Peyer's patch (tissue), 4 donors: ENCODE results near the gene HEATR1. TPM values are rescaled to one million over a fixed set of nuclear protein-coding genes. Genes with fewer than 3 reads are reported as not detected.

Source experiments
- DNase-seq, 3 donors: peaks; one replicate each; pipeline ENCODE4 v3.0.0-alpha.2; 2017 to 2019
- H3K27ac ChIP-seq, 4 donors: fragments of 200-600 bp; sonication (generic); one replicate each; pipeline ENCODE4 v1.5.1; 2016 to 2019
- H3K27me3 ChIP-seq, 2 donors: fragments of 200-600 bp; sonication (generic); one replicate each; pipeline ENCODE4 v1.5.1; 2019
- H3K36me3 ChIP-seq, 3 donors: fragments of 200-600 bp; sonication (generic); one replicate each; pipeline ENCODE4 v1.5.1; 2016 to 2019
- H3K4me1 ChIP-seq, 4 donors: fragments of 200-600 bp; sonication (generic); one replicate each; pipeline ENCODE4 v1.5.1; 2016 to 2019
- H3K4me3 ChIP-seq, 4 donors: fragments of 200-600 bp; sonication (generic); 1 replicate in 3 of 4; 2 replicates in 1 of 4; pipeline ENCODE4 v1.5.1; 2016 to 2019; ENCODE audit warnings: mild to moderate bottlenecking in 1 of 4
- H3K9me3 ChIP-seq, 4 donors: fragments of 200-600 bp; sonication (generic); one replicate each; pipeline ENCODE4 v1.5.1; 2016 to 2019; ENCODE audit warnings: mild to moderate bottlenecking in 1 of 4
- CTCF ChIP-seq, 6 experiments: fragments of 450-650 bp in 4 of 6; fragments of 200-600 bp in 2 of 6; sonication (generic) in 1 of 6; IDR thresholded peaks; one replicate each; pipeline ENCODE4 v1.5.1; 2017 to 2019; ENCODE audit warnings: antibody characterized with exemption in 6 of 6, mild to moderate bottlenecking in 3 of 6, moderate library complexity in 1 of 6
- POLR2A ChIP-seq, 2 donors: fragments of 450-650 bp; IDR thresholded peaks; one replicate each; pipeline ENCODE4 v1.5.1; 2017; ENCODE audit warnings: antibody characterized with exemption in 2 of 2, mild to moderate bottlenecking in 2 of 2, moderate library complexity in 2 of 2
- total RNA-seq, 4 donors: library from RNA; depleted of rRNA; stranded (reverse); fragments of >200 nt; gene quantifications; one replicate each; pipeline ENCODE4 v1.1.0, GENCODE V29; 2016

The HEATR1 gene
- total RNA-seq, 4 donors from 2014 or later = 12.8 to 21.5 (median 18.1) TPM

- H3K36me3 ChIP-seq = no peaks in the 10 kb centered on the region
- no peaks in the 10 kb centered on the region for H3K9me3 ChIP-seq
- no peak for DNase-seq
- TF ChIP-seq POLR2A (IDR thresholded peaks at IDR 0.05) (no peak), CTCF (IDR thresholded peaks at IDR 0.05) (no peak)
- no peak overlapping the region for H3K4me3 ChIP-seq
- peaks cover 0 to 11% (median 3%) of the 10 kb centered on the region in 4 donors for H3K4me1 ChIP-seq
- H3K27me3 ChIP-seq = no peaks in the 10 kb centered on the region
- H3K27ac ChIP-seq = no peak overlapping the region
These were observed 83.8 kb downstream of the HEATR1 start for GRCh38 chr1:236520445-236521005.

- no peak overlapping the region for H3K27ac ChIP-seq
- H3K36me3 ChIP-seq = no peaks in the 10 kb centered on the region
- TF ChIP-seq POLR2A (IDR thresholded peaks at IDR 0.05) (no peak), CTCF (IDR thresholded peaks at IDR 0.05) (no peak)
- DNase-seq = no peak
- no peaks in the 10 kb centered on the region for H3K9me3 ChIP-seq
- peaks cover 0 to 6% (median 0%) of the 10 kb centered on the region in 4 donors for H3K4me1 ChIP-seq
- H3K4me3 ChIP-seq = no peak overlapping the region
- no peaks in the 10 kb centered on the region for H3K27me3 ChIP-seq
These were observed 86.0 kb downstream of the HEATR1 start for GRCh38 chr1:236518322-236518721.

- H3K9me3 ChIP-seq = no peaks in the 10 kb centered on the region
- DNase-seq = peak in 1 of 3 donors; percentile 28
- no peak for TF ChIP-seq CTCF (IDR thresholded peaks at IDR 0.05)
- no peak for TF ChIP-seq POLR2A (IDR thresholded peaks at IDR 0.05)
- H3K4me1 ChIP-seq = no peaks in the 10 kb centered on the region
- no peaks in the 10 kb centered on the region for H3K27me3 ChIP-seq
- H3K4me3 ChIP-seq = no peak overlapping the region
- no peak overlapping the region for H3K27ac ChIP-seq
- no peaks in the 10 kb centered on the region for H3K36me3 ChIP-seq
These were observed 87.2 kb downstream of the HEATR1 start for GRCh38 chr1:236516929-236517704.

- Histone ChIP-seq H3K9me3 (no peaks in the 10 kb centered on the region), H3K27ac (no peak overlapping the region), H3K4me1 (no peaks in the 10 kb centered on the region), H3K27me3 (no peaks in the 10 kb centered on the region), H3K36me3 (no peaks in the 10 kb centered on the region), H3K4me3 (no peak overlapping the region)
- TF ChIP-seq CTCF (IDR thresholded peaks at IDR 0.05) (no peak), POLR2A (IDR thresholded peaks at IDR 0.05) (no peak)
- no peak for DNase-seq
These were observed 88.8 kb downstream of the HEATR1 start for GRCh38 chr1:236515443-236515958.

GRCh38 chr1:236514703-236515442, 89.4 kb downstream of the HEATR1 start:
- H3K36me3 ChIP-seq = no peaks in the 10 kb centered on the region
- no peak for TF ChIP-seq POLR2A (IDR thresholded peaks at IDR 0.05)
- no peak for TF ChIP-seq CTCF (IDR thresholded peaks at IDR 0.05)
- no peaks in the 10 kb centered on the region for H3K9me3 ChIP-seq
- no peak overlapping the region for H3K27ac ChIP-seq
- no peak overlapping the region for H3K4me3 ChIP-seq
- no peaks in the 10 kb centered on the region for H3K27me3 ChIP-seq
- no peaks in the 10 kb centered on the region for H3K4me1 ChIP-seq
- DNase-seq = no peak
